Body of pancreas (tissue), 4 donors: Measurements from ENCODE around the gene ADGRB3. TPM values are rescaled to one million over a fixed set of nuclear protein-coding genes. Genes with fewer than 3 reads are reported as not detected.
A peak's percentile ranks its signal among the peaks of the same experiment; 100 is the strongest.
"Not testable (repeated sequence)": the region's sequence is repeated elsewhere in the genome, so short reads cannot be mapped to it uniquely, and the experiment has no call there.

Experiments used
- ATAC-seq: fragments of 150-250 bp; one replicate; pipeline ENCODE4 v1.9.1; 2016
- DNase-seq, 4 donors: peaks; one replicate each; pipeline ENCODE4 v3.0.0-alpha.2; 2019
- H3K27ac ChIP-seq, 4 donors: fragments of 200-600 bp; sonication (generic); 1 replicate in 3 of 4; 2 replicates in 1 of 4; pipeline versions ENCODE4 v1.5.1 to v1.6.1; 2016 to 2019; ENCODE audit warnings: mild to moderate bottlenecking in 1 of 4, mixed read lengths in 1 of 4, moderate library complexity in 1 of 4
- H3K27me3 ChIP-seq, 2 donors: fragments of 200-600 bp; sonication (generic); one replicate each; pipeline ENCODE4 v1.6.0; 2016; ENCODE audit warnings: mild to moderate bottlenecking in 1 of 2
- H3K36me3 ChIP-seq, 2 donors: fragments of 200-600 bp; sonication (generic); replicated peaks in 1 of 2; 2 replicates each; pipeline ENCODE4 v1.5.1; 2016; ENCODE audit warnings: low read depth in 2 of 2; ENCODE audit not compliant: insufficient read depth in 1 of 2
- H3K4me1 ChIP-seq: fragments of 200-600 bp; sonication (generic); one replicate; pipeline ENCODE4 v1.6.0; 2016
- H3K4me3 ChIP-seq, 2 donors: fragments of 200-600 bp; sonication (generic); 1 replicate in 1 of 2; 2 replicates in 1 of 2; pipeline ENCODE4 v1.5.1; 2016 to 2019
- H3K9me3 ChIP-seq, 3 donors: fragments of 200-600 bp; sonication (generic); 1 replicate in 2 of 3; 2 replicates in 1 of 3; pipeline ENCODE4 v1.5.1; 2016
- CTCF ChIP-seq, 7 experiments: fragments of 450-650 bp in 4 of 7; fragments of 200-600 bp in 3 of 7; sonication (generic) in 3 of 7; IDR thresholded peaks; one replicate each; pipeline ENCODE4 v1.5.1; 2016 to 2019; ENCODE audit warnings: antibody characterized with exemption in 7 of 7
- POLR2A ChIP-seq, 3 donors: fragments of 450-650 bp; IDR thresholded peaks; one replicate each; pipeline ENCODE4 v1.6.1; 2016; ENCODE audit warnings: antibody characterized with exemption in 3 of 3, mild to moderate bottlenecking in 2 of 3
- WGBS, 2 donors: methylation state at CpG; one replicate each; pipeline ENCODE4 v1.1.5; 2017; 5-methylcytosine and 5-hydroxymethylcytosine counted together
- intact Hi-C: fragments of 100-400 bp; cut with DNase I; formaldehyde crosslinking; loops from one replicate; pipeline ENCODE4 v1.15.1; 2023
- total RNA-seq, 2 donors: library from RNA; depleted of rRNA; stranded (reverse); fragments of >200 nt; gene quantifications; one replicate each; pipeline ENCODE4 v1.1.0, GENCODE V29; 2016

Gene ADGRB3
- total RNA-seq, 2 donors from 2014 or later: under 0.01 to 1.3 TPM

- Histone ChIP-seq H3K27ac (no peak overlapping the region), H3K27me3 (no peaks in the 10 kb centered on the region), H3K4me1 (no peaks in the 10 kb centered on the region), H3K9me3 (no peaks in the 10 kb centered on the region), H3K36me3 (no peaks in the 10 kb centered on the region), H3K4me3 (no peak overlapping the region)
- intact Hi-C loops: no loop called here
- ATAC-seq (no peak), DNase-seq (no peak)
- TF ChIP-seq CTCF (IDR thresholded peaks at IDR 0.05): no peak
Observed at GRCh38 chr6:68777956-68778355, 142.9 kb downstream of the ADGRB3 start.

- DNase-seq (peak in 1 of 4 donors; percentile 2), ATAC-seq (no peak)
- intact Hi-C loops: no loop called here
- no peak overlapping the region for H3K27ac ChIP-seq
- no peaks in the 10 kb centered on the region for H3K4me1 ChIP-seq
- H3K4me3 ChIP-seq: no peak overlapping the region
- no peaks in the 10 kb centered on the region for H3K27me3 ChIP-seq
- no peaks in the 10 kb centered on the region for H3K36me3 ChIP-seq
- peak in 5 of 7 experiments; percentile 28 to 39 (median 33) for TF ChIP-seq CTCF (IDR thresholded peaks at IDR 0.05)
- TF ChIP-seq POLR2A (IDR thresholded peaks at IDR 0.05): no peak
- H3K9me3 ChIP-seq: no peaks in the 10 kb centered on the region
- 38 to 39% methylated on average over 5 of the region's 5 CpGs for WGBS, 2 donors
Observed at GRCh38 chr6:68778356-68779020, 143.4 kb downstream of the ADGRB3 start.

GRCh38 chr6:68779366-68779765 is 144.3 kb downstream of the ADGRB3 start:
- DNase-seq (no peak), ATAC-seq (no peak)
- Histone ChIP-seq H3K27me3 (no peaks in the 10 kb centered on the region), H3K27ac (no peak overlapping the region), H3K9me3 (no peaks in the 10 kb centered on the region), H3K4me3 (no peak overlapping the region), H3K36me3 (no peaks in the 10 kb centered on the region), H3K4me1 (no peaks in the 10 kb centered on the region)
- TF ChIP-seq CTCF (IDR thresholded peaks at IDR 0.05): no peak
- TF ChIP-seq POLR2A (IDR thresholded peaks at IDR 0.05): no peak
- WGBS, 2 donors: 13 to 26% methylated on average over 2 of the region's 2 CpGs
- intact Hi-C loops: no loop called here

GRCh38 chr6:68790128-68790527 is 155.0 kb downstream of the ADGRB3 start:
- WGBS, 2 donors: 25 to 40% methylated on average over 5 to 6 of the region's 6 CpGs
- H3K4me1 ChIP-seq, H3K36me3 ChIP-seq, H3K4me3 ChIP-seq, ATAC-seq, DNase-seq, H3K27me3 ChIP-seq, H3K27ac ChIP-seq, H3K9me3 ChIP-seq, intact Hi-C loops: not testable (repeated sequence)

GRCh38 chr6:68814976-68815375 is 179.9 kb downstream of the ADGRB3 start:
- H3K4me3 ChIP-seq, DNase-seq, H3K27me3 ChIP-seq, H3K4me1 ChIP-seq, ATAC-seq, H3K27ac ChIP-seq, H3K9me3 ChIP-seq, H3K36me3 ChIP-seq, intact Hi-C loops: not testable (repeated sequence)
- WGBS, 2 donors: 46 to 52% methylated on average over 5 of the region's 5 CpGs

GRCh38 chr6:68826501-68826900 is 191.4 kb downstream of the ADGRB3 start:
- Histone ChIP-seq H3K9me3 (no peaks in the 10 kb centered on the region), H3K36me3 (no peaks in the 10 kb centered on the region), H3K4me1 (no peaks in the 10 kb centered on the region), H3K27me3 (no peaks in the 10 kb centered on the region), H3K27ac (no peak overlapping the region), H3K4me3 (no peak overlapping the region)
- DNase-seq (no peak), ATAC-seq (no peak)
- intact Hi-C loops: no loop called here
- TF ChIP-seq CTCF (IDR thresholded peaks at IDR 0.05): no peak
- TF ChIP-seq POLR2A (IDR thresholded peaks at IDR 0.05): no peak
